ENCODE data around the gene TPRA1.
A peak's percentile ranks its signal among the peaks of the same experiment; 100 is the strongest.

The TPRA1 gene

DNA sequence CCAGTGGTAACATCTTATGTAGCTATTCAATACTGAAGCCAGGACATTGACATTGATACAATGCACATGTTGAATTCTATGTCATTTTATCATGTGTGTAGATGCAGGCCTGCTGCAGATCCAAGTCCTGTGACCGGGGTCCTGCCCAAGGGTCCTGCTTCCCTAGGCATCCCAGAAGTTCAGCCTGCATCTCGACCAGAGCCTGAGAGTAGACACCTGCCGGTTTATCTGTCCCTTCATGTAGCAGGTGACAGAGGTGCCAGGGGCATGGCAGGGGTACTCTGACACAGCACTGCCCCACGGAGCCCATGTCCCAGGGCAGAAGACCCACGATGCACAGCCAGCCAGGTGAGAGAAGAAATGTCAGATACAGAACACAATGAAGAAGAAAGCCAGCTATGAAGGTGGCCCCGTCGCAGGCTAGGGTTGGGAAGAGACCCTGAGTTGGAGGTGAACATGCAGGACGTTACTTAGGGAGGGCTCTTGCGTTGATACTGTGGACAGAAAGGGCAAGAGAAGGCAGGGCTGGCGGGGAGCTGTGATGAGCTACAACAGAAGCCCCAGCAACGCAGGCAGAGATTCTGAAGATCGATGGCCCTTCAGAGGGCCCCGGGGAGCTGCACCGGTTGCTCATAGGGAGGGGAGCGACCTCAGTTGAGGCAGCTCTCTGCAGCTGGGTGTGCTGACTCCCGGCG is 51.0 kb downstream of the TPRA1 start:
- Histone ChIP-seq H3K4me3 (ENCODE audit: low read depth in 1 of 2, low read length in 2 of 2) (no peak overlapping the region), H3K36me3 (ENCODE audit: insufficient read depth, low read length) (no peaks in the 10 kb centered on the region), H4K20me1 (ENCODE audit: insufficient read depth, low read length) (peaks cover 2% of the 10 kb centered on the region), H3K27ac (ENCODE audit: low read length) (no peak overlapping the region), H3K9ac (ENCODE audit: low read depth, low read length) (no peak overlapping the region), H3K79me2 (ENCODE audit: insufficient read depth, low read length) (no peaks in the 10 kb centered on the region), H3K9me3 (ENCODE audit: insufficient read depth, low read length, severe bottlenecking) (no peaks in the 10 kb centered on the region), H3K27me3 (ENCODE audit: insufficient read depth, low read length, poor library complexity) (peaks cover 3% of the 10 kb centered on the region), H3K4me2 (ENCODE audit: insufficient read depth, low read length) (no peak overlapping the region), H2AFZ (ENCODE audit: low read depth, low read length) (no peak overlapping the region), H3K4me1 (ENCODE audit: insufficient read depth, low read length) (peaks cover 6% of the 10 kb centered on the region; the same call in 1 of the 2 replicates)
- TF ChIP-seq, protein P1, sequence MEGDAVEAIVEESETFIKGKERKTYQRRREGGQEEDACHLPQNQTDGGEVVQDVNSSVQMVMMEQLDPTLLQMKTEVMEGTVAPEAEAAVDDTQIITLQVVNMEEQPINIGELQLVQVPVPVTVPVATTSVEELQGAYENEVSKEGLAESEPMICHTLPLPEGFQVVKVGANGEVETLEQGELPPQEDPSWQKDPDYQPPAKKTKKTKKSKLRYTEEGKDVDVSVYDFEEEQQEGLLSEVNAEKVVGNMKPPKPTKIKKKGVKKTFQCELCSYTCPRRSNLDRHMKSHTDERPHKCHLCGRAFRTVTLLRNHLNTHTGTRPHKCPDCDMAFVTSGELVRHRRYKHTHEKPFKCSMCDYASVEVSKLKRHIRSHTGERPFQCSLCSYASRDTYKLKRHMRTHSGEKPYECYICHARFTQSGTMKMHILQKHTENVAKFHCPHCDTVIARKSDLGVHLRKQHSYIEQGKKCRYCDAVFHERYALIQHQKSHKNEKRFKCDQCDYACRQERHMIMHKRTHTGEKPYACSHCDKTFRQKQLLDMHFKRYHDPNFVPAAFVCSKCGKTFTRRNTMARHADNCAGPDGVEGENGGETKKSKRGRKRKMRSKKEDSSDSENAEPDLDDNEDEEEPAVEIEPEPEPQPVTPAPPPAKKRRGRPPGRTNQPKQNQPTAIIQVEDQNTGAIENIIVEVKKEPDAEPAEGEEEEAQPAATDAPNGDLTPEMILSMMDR (IDR thresholded peaks at IDR 0.05; ENCODE audit: borderline replicate concordance, extremely low read depth, low read length, poor library complexity, severe bottlenecking), result no peak
- TF ChIP-seq EZH2 (IDR thresholded peaks at IDR 0.05; ENCODE audit: borderline replicate concordance, low read depth, low read length, severe bottlenecking), result no peak
- ATAC-seq (ENCODE audit: insufficient read depth, low read depth) (no peak), DNase-seq (no peak)

DNA sequence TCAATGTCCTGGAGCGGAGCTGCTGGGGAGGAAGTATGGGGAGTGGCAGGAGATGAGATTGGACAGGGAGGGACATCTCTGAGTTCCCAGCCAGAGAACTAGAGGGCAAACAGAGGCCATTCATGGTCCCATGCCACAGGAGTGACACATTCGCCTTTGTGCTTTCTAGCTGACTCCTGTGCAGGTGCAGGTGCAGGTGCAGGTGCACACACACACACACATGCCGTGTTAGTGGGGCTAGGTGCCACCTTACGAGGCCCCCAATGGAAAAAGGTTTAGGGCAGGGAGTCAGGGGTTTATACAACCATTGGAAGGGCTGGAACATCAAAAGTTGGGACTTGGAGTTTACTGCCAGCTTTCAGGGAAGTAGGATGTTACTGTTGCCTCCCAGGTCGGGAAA is 52.0 kb downstream of the TPRA1 start:
- H3K79me2 ChIP-seq (ENCODE audit: insufficient read depth, low read length), result no peaks in the 10 kb centered on the region
- ATAC-seq (ENCODE audit: insufficient read depth, low read depth) (no peak), DNase-seq (no peak)
- no peak overlapping the region for H3K4me3 ChIP-seq (ENCODE audit: low read depth in 1 of 2, low read length in 2 of 2)
- peaks cover 6% of the 10 kb centered on the region; the same call in 1 of the 2 replicates for H3K4me1 ChIP-seq (ENCODE audit: insufficient read depth, low read length)
- H3K4me2 ChIP-seq (ENCODE audit: insufficient read depth, low read length), result no peak overlapping the region
- H3K36me3 ChIP-seq (ENCODE audit: insufficient read depth, low read length), result no peaks in the 10 kb centered on the region
- TF ChIP-seq, protein P1 (IDR thresholded peaks at IDR 0.05; ENCODE audit: borderline replicate concordance, extremely low read depth, low read length, poor library complexity, severe bottlenecking), result no peak
- no peak for TF ChIP-seq EZH2 (IDR thresholded peaks at IDR 0.05; ENCODE audit: borderline replicate concordance, low read depth, low read length, severe bottlenecking)
- no peak overlapping the region for H2AFZ ChIP-seq (ENCODE audit: low read depth, low read length)
- no peaks in the 10 kb centered on the region for H3K9me3 ChIP-seq (ENCODE audit: insufficient read depth, low read length, severe bottlenecking)
- H3K27ac ChIP-seq (ENCODE audit: low read length), result no peak overlapping the region
- no peak overlapping the region for H3K9ac ChIP-seq (ENCODE audit: low read depth, low read length)
- no peaks in the 10 kb centered on the region; the same call in none of the 2 replicates for H4K20me1 ChIP-seq (ENCODE audit: insufficient read depth, low read length)
- peaks cover 3% of the 10 kb centered on the region for H3K27me3 ChIP-seq (ENCODE audit: insufficient read depth, low read length, poor library complexity)

DNA sequence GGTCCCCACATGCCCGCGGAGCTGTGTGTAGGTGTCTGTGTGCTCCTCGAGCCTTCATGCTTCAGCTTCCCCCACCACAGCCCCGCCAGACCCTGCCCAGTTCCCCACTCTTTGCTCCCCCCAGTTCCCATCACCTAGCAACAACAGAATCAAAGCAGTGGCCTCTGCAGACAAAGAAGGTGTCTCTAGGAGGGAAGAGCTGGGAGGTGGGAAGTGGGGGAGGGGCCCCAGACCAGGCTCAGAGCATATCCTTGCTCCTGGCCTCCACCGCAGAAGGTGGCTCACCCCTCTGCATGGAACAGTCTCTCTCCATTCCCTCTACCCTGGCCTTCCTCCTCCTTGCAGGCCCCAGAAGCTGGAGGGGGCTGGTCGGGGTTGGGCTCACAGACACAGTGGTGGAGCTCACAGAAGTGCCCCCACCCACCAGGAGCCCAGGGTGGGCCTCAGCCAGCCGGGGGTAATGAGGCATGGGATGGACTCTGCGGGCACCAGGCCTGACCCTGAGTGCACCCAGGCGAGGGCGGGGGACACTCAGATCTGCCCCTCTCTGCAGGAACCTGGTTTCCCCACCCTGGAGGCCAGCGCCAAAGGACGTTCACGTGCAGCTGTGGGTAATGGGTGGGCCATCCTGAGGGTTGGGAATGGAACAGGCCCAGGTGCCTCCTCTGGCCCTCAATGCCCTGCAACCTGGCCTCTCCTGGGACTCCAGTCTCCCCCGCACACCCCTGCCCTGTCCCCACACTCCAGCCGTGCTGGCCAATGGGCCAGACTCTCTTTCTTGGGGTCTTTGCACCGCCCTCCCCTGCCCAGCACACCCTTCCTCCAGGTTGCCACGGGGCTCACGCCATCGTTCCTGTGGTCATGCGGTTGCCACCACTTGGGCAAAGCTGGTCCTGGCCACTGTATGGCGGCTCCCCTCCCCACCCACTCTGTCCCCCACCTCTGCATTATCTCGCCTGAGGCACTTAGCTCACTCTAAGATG is 53.4 kb downstream of the TPRA1 start:
- H3K9me3 ChIP-seq (ENCODE audit: insufficient read depth, low read length, severe bottlenecking), result no peaks in the 10 kb centered on the region
- H4K20me1 ChIP-seq (ENCODE audit: insufficient read depth, low read length), result no peaks in the 10 kb centered on the region; the same call in none of the 2 replicates
- DNase-seq, result no peak
- no peak overlapping the region for H3K4me3 ChIP-seq (ENCODE audit: low read depth in 1 of 2, low read length in 2 of 2)
- peak overlapping the region; percentile 3; the same call in 1 of the 2 replicates for H3K4me2 ChIP-seq (ENCODE audit: insufficient read depth, low read length)
- no peak overlapping the region for H3K27ac ChIP-seq (ENCODE audit: low read length)
- no peak overlapping the region for H2AFZ ChIP-seq (ENCODE audit: low read depth, low read length)
- peaks cover 6% of the 10 kb centered on the region; the same call in 1 of the 2 replicates for H3K4me1 ChIP-seq (ENCODE audit: insufficient read depth, low read length)
- no peak overlapping the region for H3K9ac ChIP-seq (ENCODE audit: low read depth, low read length)
- peaks cover 3% of the 10 kb centered on the region for H3K27me3 ChIP-seq (ENCODE audit: insufficient read depth, low read length, poor library complexity)
- no peaks in the 10 kb centered on the region for H3K79me2 ChIP-seq (ENCODE audit: insufficient read depth, low read length)
- no peak for TF ChIP-seq EZH2 (IDR thresholded peaks at IDR 0.05; ENCODE audit: borderline replicate concordance, low read depth, low read length, severe bottlenecking)
- TF ChIP-seq, protein P1 (IDR thresholded peaks at IDR 0.05; ENCODE audit: borderline replicate concordance, extremely low read depth, low read length, poor library complexity, severe bottlenecking), result no peak
- no peak; the same call in 2 of the 3 replicates for ATAC-seq (ENCODE audit: insufficient read depth, low read depth)
- H3K36me3 ChIP-seq (ENCODE audit: insufficient read depth, low read length), result no peaks in the 10 kb centered on the region
